HG02678 (cell line): ENCODE measurements around the gene GCK.

Experiments used
- ATAC-seq: cut with Tn5 transposase; IDR thresholded peaks from one replicate; pipeline ENCODE4 v1.9.1; 2021; ENCODE audit warnings: mild to moderate bottlenecking, moderate library complexity; ENCODE audit not compliant: unreplicated experiment

The GCK gene

DNA sequence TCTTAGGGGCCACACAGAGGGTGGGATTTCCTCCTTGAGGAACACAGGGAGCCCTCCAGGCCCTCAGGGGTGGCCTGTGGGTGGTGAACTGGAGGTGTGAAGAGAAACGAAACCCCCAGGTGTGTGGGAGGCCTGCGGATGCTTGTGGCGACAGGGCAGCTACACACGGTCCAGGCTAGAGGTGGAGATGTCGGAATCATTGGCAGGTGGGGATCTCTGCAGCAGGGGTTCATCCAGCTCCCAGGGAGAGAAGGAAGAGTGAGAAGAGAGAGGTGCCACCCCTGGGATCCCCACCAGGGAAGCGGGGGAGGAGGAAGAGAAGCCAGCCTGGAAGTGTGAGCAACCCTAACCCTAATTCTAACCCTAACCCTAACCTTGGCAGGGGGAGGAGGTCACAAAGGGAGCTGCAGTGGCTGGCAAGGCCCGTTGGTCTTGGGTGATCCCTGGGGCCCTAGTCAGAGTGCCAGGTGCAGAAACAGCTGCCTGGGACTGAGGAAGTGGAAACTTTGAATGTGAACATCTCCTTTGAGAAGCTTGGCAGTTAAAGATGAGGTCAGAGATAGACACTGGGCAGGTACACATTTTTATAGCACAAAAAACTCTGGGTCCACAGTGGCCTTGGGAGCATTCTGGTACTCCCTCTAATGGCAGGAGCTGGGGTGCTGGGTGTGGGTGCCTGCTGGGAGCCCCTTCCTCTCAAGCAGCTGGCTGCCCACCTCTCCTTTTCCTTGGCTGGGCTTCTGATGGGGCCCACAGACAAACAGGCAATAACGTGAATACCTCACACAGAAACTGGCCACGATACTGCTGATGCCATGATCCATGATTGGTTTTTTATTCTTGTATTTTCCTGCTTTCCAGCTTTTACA is 91.9 kb downstream of the GCK start:
- peak; percentile 74 for ATAC-seq

DNA sequence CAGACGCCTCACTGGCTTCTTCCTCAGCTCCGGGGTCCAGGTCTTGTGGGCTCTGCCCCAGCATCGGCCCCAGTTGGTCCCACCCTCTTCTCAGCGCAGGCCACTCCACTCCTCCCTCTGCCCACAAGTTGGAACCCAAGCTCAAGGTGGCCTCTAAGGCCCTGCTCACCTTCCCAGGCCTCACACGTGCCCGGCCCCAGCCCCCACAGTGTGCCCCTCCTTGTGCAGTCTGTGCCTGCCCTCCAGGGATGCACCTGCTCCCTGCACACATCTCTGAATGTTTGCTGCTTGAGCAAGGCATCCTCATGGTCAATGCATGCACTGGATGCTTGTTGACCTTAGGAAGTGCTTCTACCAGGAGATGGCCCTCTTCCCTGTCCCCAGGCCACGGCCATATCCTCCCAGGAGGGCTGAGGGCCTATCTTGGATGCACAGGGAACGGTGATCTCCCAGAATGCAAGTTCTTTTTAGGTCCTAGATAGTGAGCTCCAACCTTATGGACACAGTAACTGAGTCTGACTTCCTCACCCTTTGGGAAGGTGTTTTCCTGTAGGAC is 92.8 kb downstream of the GCK start:
- no peak for ATAC-seq

DNA sequence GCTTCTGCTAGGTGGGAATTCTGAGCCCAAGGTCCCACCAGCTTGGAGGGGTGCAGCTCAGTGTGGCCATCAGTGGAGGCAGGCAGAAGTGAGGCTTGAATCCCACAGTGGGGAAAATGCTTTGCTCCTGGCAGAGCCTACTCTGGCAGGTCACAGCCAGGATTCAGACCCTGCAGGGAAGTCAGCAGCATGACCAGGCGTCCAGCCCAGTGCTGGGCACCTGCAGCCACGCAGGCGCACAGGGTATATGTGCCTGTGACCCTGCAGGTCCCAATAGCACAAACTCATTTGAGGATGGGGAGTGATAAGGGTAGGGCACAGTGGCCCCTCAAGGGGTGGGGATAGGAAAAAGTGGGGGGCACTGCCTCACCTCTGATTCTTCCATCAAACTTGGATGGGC is 93.5 kb downstream of the GCK start:
- ATAC-seq: no peak

DNA sequence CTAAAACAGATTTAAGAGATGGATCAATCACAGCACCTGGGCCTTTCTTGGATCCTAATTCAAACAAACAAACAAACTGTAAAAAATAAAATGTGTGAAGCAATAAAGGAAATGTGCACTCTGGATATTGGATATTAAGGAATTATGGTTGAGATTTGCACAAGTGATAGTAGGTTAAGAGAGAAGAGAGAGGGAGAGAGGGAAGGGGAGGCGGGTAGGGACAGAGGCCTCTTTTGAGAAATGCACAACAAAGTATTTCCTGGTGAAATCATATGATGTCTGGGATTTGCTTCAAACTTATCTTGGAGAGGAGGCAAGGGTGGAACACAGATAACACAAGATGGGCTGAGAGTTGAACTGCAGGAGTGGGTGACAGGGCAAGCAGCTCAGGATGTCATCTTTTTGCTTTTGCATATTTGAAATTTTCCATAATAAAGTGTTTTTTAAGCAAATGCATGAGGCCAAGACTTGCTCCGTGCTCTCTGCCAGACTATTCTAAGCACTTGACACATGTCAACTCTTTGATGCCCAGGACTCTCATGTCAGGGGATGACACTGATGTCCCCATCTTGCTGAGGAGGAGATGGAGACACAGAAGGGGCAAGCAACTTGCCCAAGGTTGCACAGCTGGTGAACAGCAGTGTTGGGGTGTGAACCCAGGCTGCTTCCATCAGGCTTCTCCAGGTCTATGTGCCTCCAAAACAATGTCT is 94.2 kb downstream of the GCK start:
- ATAC-seq: no peak

DNA sequence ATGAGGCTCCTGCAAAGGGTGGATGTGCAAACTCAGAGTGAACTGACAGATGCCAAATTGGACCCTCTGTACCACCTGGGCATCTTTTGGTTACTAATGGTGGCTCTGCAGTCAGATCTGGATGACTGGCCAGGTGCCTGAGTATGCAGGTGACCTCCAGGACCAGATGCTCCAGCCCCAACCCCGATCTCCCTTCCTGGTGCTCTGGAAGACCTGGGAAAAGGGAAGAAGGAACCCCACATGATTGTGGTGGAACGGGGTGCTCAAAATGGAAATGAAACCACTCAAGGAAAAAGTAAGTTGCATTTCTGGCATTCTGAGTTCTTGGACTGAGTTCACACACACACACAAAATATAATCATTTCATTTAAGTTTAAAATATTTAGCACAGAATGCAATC is 94.9 kb downstream of the GCK start:
- no peak for ATAC-seq
